K562 (cell line): ENCODE measurements around the gene SMG6. TPM values are rescaled to one million over a fixed set of nuclear protein-coding genes. Genes with fewer than 3 reads are reported as not detected.

Experiments used
- ATAC-seq: fragments of 200-7000 bp; cut with Tn5 transposase; 3 replicates; pipeline ENCODE4 v1.9.1; 2020; ENCODE audit warnings: moderate library complexity
- BruUV-seq: library from RNA; stranded (reverse); fragments of 400-500 nt; replicated peaks from 2 replicates; lab custom pipeline; 2021; lab: Mats Ljungman, UMichigan
- CTCF ChIA-PET: fragments of 300-600 bp; formaldehyde crosslinking; extraction: SDS; loops from one replicate; lab custom pipeline; 2021; ENCODE audit warnings: low intra/inter-chr PET ratio; lab: Yijun Ruan, JAX
- POLR2A ChIA-PET: fragments of 300-600, 350-650 bp; sonication (Branson Sonifier 250); formaldehyde crosslinking; extraction: SDS; loops from one replicate; lab custom pipeline; 2021; ENCODE audit warnings: antibody characterized with exemption, inconsistent platforms; lab: Yijun Ruan, JAX
- DNase-seq, 4 experiments: peaks; one replicate each; pipeline versions ENCODE4 v3.0.0 to v3.0.0-alpha.2; 2011 to 2018; ENCODE audit warnings: low spot score in 3 of 4, mixed read lengths in 3 of 4; ENCODE audit errors: extremely low read depth in 1 of 4
- FAIRE-seq: peaks from 2 replicates; lab custom pipeline; 2011; peaks lifted over from hg19 to GRCh38; lab: Jason Lieb, UNC
- H2AFZ ChIP-seq: 2 replicates; pipeline ENCODE4 v1.6.0; 2011; ENCODE audit warnings: low read depth, low read length, control low read depth, inconsistent platforms
- H3K27ac ChIP-seq: fragments of 200-600 bp; 3 replicates; pipeline ENCODE4 v1.8.0; 2011; ENCODE audit warnings: low read depth, mild to moderate bottlenecking, control low read depth, inconsistent platforms, low read length, moderate library complexity, mixed read lengths; ENCODE audit errors: extremely low read depth
- H3K27me3 ChIP-seq, 2 experiments: fragments of 300-600 bp in 1 of 2; 2 replicates in 1 of 2; 3 replicates in 1 of 2; pipeline versions ENCODE4 v1.6.0 to v1.8.0; 2011; ENCODE audit warnings: inconsistent platforms in 2 of 2, low read length in 2 of 2, mild to moderate bottlenecking in 1 of 2, mixed read lengths in 1 of 2, moderate library complexity in 1 of 2; ENCODE audit not compliant: control insufficient read depth in 2 of 2, insufficient read depth in 2 of 2
- H3K36me3 ChIP-seq: fragments of 300-600 bp; 3 replicates; pipeline ENCODE4 v1.8.0; 2011; ENCODE audit warnings: mild to moderate bottlenecking, low read length, inconsistent platforms; ENCODE audit not compliant: control insufficient read depth, insufficient read depth
- H3K4me1 ChIP-seq, 2 experiments: fragments of 200-600 bp in 1 of 2; replicated peaks in 1 of 2; 2 replicates in 1 of 2; 3 replicates in 1 of 2; pipeline versions ENCODE4 v1.5.1 to v1.8.0; 2011; ENCODE audit warnings: inconsistent platforms in 2 of 2, low read length in 2 of 2, mild to moderate bottlenecking in 1 of 2, mixed read lengths in 1 of 2, moderate library complexity in 1 of 2; ENCODE audit not compliant: control insufficient read depth in 2 of 2, insufficient read depth in 2 of 2
- H3K4me2 ChIP-seq: 2 replicates; pipeline ENCODE4 v1.6.1; 2011; ENCODE audit warnings: low read length, control low read depth, inconsistent platforms, mixed read lengths; ENCODE audit not compliant: insufficient read depth
- H3K4me3 ChIP-seq: fragments of 200-600 bp; sonication (generic), shearing (Covaris generic); 2 replicates; pipeline ENCODE4 v1.5.1; 2016; ENCODE audit warnings: control low read depth, inconsistent platforms
- H3K79me2 ChIP-seq: fragments of 200-600 bp; 3 replicates; pipeline ENCODE4 v1.8.0; 2011; ENCODE audit warnings: low read length, inconsistent platforms; ENCODE audit not compliant: control insufficient read depth, insufficient read depth
- H3K9ac ChIP-seq, 2 experiments: 2 replicates each; pipeline versions ENCODE4 v1.6.0 to v1.6.1; 2011; ENCODE audit warnings: low read depth in 2 of 2, low read length in 2 of 2, control low read depth in 1 of 2, inconsistent platforms in 1 of 2, mild to moderate bottlenecking in 1 of 2, mixed read lengths in 1 of 2; ENCODE audit not compliant: insufficient read depth in 1 of 2
- H3K9me1 ChIP-seq: one replicate; pipeline ENCODE4 v1.6.0; 2011; ENCODE audit warnings: inconsistent platforms, mild to moderate bottlenecking, low read length, moderate library complexity; ENCODE audit not compliant: control insufficient read depth, insufficient read depth
- H3K9me3 ChIP-seq: replicated peaks from 2 replicates; pipeline ENCODE4 v1.5.1; 2011; ENCODE audit warnings: low read depth, low read length, inconsistent platforms; ENCODE audit not compliant: control insufficient read depth, insufficient read depth
- H4K20me1 ChIP-seq: replicated peaks from 2 replicates; pipeline ENCODE4 v1.6.1; 2011; ENCODE audit warnings: low read length, inconsistent platforms, mixed read lengths; ENCODE audit not compliant: control insufficient read depth, insufficient read depth
- POLR2AphosphoS5 ChIP-seq: IDR thresholded peaks from 2 replicates; pipeline ENCODE4 v1.6.1; 2011; ENCODE audit warnings: mild to moderate bottlenecking, low read depth, low read length, moderate library complexity; ENCODE audit not compliant: control insufficient read depth, insufficient read depth
- TEAD1 ChIP-seq, 2 experiments: fragments of 450-650 bp in 1 of 2; sonication (generic) in 1 of 2; formaldehyde crosslinking; IDR thresholded peaks; 2 replicates each; pipeline versions ENCODE4 v1.4.0 to v1.8.0; 2020 to 2022; ENCODE audit warnings: mild to moderate bottlenecking in 2 of 2, missing genetic modification reagents in 1 of 2
- WGBS: fragments of 100-300 bp; shearing (Covaris generic); methylation state at CpG from one replicate; pipeline ENCODE4 v1.1.6; 2016; ENCODE audit warnings: low coverage, mixed read lengths; ENCODE audit not compliant: insufficient coverage; ENCODE audit errors: missing lambda C conversion rate; 5-methylcytosine and 5-hydroxymethylcytosine counted together
- in situ Hi-C: fragments of 300-500 bp; cut with MboI; formaldehyde crosslinking; loops from 4 replicates; pipeline ENCODE4 v1.15.0; 2018; ENCODE audit warnings: inconsistent platforms, mixed read lengths
- intact Hi-C: fragments of 100-400 bp; cut with micrococcal nuclease; formaldehyde crosslinking; loops from 2 replicates; pipeline ENCODE4 v1.14.2; 2022
- polyA plus RNA-seq, 8 experiments: library from polyadenylated mRNA; depleted of rRNA in 4 of 8; stranded (reverse) in 5 of 8; unstranded in 3 of 8; fragments of >200 nt; fragmentation: Nextera tagmentation in 2 of 8; fragmentation: Illumina TruSeq in 1 of 8; extraction: Ambion mirVana in 2 of 8; extraction: Trizol in 1 of 8; gene quantifications; 2 replicates each; pipeline versions ENCODE4 v1.2.1 to v1.2.3, GENCODE V29; 2011 to 2014; ENCODE audit warnings: inconsistent platforms in 1 of 8, missing spikeins in 1 of 8
- total RNA-seq, 7 experiments: library from RNA; depleted of rRNA in 6 of 7; stranded (reverse); fragments of >200 nt in 6 of 7; fragmentation: Illumina TruSeq in 2 of 7; extraction: Trizol in 2 of 7; gene quantifications; 2 replicates each; pipeline versions ENCODE4 v1.2.1 to v1.2.3, GENCODE V29; 2011 to 2021; ENCODE audit warnings: low replicate concordance in 1 of 7
- TF ChIP-seq, protein P1 (sequence below): fragments of 250-450 bp; sonication (Bioruptor Pico); IDR thresholded peaks from 2 replicates; pipeline ENCODE4 v1.8.0; 2022; ENCODE audit warnings: inconsistent platforms
- TF ChIP-seq, protein P2 (sequence below), 2 experiments: fragments of 450-650 bp; IDR thresholded peaks; 2 replicates each; pipeline ENCODE4 v1.6.1; 2018; ENCODE audit warnings: mild to moderate bottlenecking in 2 of 2, low read depth in 1 of 2; ENCODE audit not compliant: partially characterized antibody in 2 of 2

Gene SMG6
- total and polyA plus RNA-seq, 9 of the 15 experiments (the other 6 are each of a cell fraction or from before 2014, with no cell fraction given): 0.44 to 13.9 (median 6.0) TPM

DNA sequence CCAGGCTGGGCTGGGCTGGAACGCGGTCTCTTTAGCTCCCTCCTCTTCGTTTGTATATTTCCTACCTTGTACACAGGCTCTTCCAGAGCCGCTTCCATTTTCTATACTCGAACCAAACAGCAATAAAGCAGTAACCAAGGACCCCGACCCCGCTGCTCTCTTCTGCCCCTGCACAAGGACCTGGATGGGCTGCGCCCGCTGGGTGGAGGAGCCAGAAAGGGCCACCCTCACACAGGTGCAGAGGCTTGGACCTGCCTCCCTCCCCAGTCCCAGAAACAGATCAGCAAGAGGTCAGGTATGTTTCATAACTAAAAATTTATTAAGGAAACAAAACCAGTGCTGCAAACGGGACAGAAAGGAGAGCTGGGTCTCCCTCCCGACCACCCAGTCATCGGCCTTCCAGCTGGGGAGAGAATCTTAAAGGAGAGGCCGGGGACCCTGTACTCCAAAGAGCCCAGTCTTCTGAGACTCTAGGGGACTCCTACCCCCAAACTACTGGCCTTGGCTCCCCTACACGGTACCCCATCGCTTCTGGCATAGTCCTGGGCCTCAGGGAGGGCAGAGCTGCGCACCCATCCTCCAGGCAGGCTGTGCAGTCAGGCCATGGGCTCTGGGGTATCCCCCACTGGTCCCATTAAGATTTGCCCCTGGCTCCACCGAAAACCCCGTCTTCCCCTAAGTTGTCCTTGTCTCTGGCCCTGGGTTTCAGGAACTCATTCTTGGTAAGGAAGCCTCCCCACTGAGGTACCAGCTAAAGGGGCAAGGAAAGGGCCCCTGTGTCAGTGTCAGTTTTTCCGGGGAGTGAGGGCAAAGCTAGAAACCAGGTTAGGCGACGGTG, 243.8 kb downstream of the SMG6 start:
- Histone ChIP-seq H3K9me3 (no peaks in the 10 kb centered on the region), H3K9me1 (no peaks in the 10 kb centered on the region), H3K36me3 (peaks cover 5% of the 10 kb centered on the region; the same call in 1 of the 3 replicates), H3K4me3 (no peak overlapping the region), H3K4me1 (peaks cover 0 to 38% of the 10 kb centered on the region in 2 experiments; a peak in 2 of 5 replicates), H2AFZ (no peak overlapping the region), H3K27ac (no peak overlapping the region), H4K20me1 (no peaks in the 10 kb centered on the region), H3K4me2 (no peak overlapping the region), H3K27me3 (no peaks in the 10 kb centered on the region), H3K9ac (no peak overlapping the region), H3K79me2 (no peaks in the 10 kb centered on the region)
- no peak for ATAC-seq
- in situ Hi-C loops (loop anchor here (10.0 kb wide), 1 partner anchor 185 kb away; no protein-coding TSS in a partner anchor), intact Hi-C loops (loop anchor here (10.0 kb wide), 1 partner anchor 115 kb away; no protein-coding TSS in a partner anchor)
- CTCF ChIA-PET: no interaction called here
- WGBS: 90% methylated on average over 10 of the region's 21 CpGs
- POLR2A ChIA-PET: interaction anchor here (0.6 kb wide), 1 partner anchor 95 kb away, joined by 3 read pairs; no protein-coding TSS in a partner anchor
- no TSS peak for BruUV-seq
- DNase-seq: no peak
- FAIRE-seq: no peak
- TF ChIP-seq TEAD1 (CRISPR knock-in tag; IDR thresholded peaks at IDR 0.05) (no peak), POLR2AphosphoS5 (no peak)
- TF ChIP-seq, protein P1, sequence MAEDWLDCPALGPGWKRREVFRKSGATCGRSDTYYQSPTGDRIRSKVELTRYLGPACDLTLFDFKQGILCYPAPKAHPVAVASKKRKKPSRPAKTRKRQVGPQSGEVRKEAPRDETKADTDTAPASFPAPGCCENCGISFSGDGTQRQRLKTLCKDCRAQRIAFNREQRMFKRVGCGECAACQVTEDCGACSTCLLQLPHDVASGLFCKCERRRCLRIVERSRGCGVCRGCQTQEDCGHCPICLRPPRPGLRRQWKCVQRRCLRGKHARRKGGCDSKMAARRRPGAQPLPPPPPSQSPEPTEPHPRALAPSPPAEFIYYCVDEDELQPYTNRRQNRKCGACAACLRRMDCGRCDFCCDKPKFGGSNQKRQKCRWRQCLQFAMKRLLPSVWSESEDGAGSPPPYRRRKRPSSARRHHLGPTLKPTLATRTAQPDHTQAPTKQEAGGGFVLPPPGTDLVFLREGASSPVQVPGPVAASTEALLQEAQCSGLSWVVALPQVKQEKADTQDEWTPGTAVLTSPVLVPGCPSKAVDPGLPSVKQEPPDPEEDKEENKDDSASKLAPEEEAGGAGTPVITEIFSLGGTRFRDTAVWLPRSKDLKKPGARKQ: no peak
- TF ChIP-seq, protein P2, sequence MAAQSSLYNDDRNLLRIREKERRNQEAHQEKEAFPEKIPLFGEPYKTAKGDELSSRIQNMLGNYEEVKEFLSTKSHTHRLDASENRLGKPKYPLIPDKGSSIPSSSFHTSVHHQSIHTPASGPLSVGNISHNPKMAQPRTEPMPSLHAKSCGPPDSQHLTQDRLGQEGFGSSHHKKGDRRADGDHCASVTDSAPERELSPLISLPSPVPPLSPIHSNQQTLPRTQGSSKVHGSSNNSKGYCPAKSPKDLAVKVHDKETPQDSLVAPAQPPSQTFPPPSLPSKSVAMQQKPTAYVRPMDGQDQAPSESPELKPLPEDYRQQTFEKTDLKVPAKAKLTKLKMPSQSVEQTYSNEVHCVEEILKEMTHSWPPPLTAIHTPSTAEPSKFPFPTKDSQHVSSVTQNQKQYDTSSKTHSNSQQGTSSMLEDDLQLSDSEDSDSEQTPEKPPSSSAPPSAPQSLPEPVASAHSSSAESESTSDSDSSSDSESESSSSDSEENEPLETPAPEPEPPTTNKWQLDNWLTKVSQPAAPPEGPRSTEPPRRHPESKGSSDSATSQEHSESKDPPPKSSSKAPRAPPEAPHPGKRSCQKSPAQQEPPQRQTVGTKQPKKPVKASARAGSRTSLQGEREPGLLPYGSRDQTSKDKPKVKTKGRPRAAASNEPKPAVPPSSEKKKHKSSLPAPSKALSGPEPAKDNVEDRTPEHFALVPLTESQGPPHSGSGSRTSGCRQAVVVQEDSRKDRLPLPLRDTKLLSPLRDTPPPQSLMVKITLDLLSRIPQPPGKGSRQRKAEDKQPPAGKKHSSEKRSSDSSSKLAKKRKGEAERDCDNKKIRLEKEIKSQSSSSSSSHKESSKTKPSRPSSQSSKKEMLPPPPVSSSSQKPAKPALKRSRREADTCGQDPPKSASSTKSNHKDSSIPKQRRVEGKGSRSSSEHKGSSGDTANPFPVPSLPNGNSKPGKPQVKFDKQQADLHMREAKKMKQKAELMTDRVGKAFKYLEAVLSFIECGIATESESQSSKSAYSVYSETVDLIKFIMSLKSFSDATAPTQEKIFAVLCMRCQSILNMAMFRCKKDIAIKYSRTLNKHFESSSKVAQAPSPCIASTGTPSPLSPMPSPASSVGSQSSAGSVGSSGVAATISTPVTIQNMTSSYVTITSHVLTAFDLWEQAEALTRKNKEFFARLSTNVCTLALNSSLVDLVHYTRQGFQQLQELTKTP (IDR thresholded peaks at IDR 0.05; ENCODE audit: low read depth in 1 of 2, partially characterized antibody in 2 of 2): no peak
